Dermis microvascular lymphatic vessel endothelial cell (primary cell): ENCODE measurements around the gene CD34. TPM values are rescaled to one million over a fixed set of nuclear protein-coding genes. Genes with fewer than 3 reads are reported as not detected.

Experiments
- DNase-seq, 2 donors: peaks; one replicate each; pipeline versions ENCODE4 v3.0.0 to v3.0.0-alpha.2; 2010; ENCODE audit warnings: low read depth in 2 of 2
- total RNA-seq: library from RNA; depleted of rRNA; stranded (reverse); fragments of >200 nt; gene quantifications from 2 replicates; pipeline ENCODE4 v1.2.1, GENCODE V29; 2014

Gene CD34
- total RNA-seq, 1 donor from 2014 or later = 19.8 TPM

DNA sequence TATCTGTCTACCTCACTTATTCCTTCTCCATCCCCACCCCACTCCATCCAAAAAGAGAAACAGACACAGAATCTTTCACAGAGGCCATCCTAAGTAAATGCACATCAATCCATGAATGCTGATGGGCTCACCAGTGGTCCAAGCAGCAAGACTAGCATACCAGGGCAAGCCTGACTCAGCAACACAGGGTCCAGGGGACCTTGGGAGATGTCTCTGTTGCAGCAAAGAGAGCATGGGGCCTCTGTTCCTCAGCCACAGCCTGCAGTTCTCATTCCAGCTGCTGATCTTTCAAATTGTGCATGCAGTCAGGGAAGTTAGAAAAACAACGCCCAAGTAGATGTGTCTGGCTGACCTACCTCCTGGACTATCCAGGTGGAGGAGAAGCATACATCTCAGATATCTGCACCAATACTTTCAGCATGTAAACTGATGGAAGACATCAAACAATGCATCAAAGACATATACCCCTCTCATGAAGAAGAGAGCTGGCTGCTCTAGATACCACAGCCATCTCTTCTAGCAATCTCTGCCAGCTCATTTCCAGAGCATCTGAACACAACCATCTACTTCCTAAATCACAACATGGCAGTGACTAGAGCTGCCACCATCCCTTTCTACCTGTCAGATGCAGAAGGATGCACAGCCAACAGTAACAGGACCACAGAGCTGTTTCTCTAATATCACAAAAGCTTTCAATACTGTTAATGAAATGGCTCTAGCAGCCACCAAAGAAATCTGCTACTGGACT lies 54.5 kb downstream of the CD34 start:
- DNase-seq = no peak

DNA sequence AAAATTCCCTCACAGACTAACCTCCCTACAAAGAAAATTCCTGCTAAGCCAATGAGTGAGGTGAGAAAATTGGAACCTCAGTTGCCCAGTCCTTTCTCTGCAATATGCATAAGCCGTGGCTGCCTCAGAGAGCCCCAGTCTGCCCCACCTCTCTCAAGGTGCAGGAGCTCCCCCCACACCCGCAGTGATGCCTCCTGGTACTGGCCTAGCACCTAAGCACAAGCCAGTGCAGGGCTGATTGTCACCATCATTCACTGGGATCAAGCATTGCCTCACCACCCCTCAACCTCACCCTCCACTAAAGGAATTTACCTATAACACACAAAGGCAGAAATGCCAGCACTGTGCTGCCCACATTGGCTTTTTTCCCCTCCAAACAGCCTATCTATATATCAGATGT lies 56.9 kb downstream of the CD34 start:
- no peak for DNase-seq

DNA sequence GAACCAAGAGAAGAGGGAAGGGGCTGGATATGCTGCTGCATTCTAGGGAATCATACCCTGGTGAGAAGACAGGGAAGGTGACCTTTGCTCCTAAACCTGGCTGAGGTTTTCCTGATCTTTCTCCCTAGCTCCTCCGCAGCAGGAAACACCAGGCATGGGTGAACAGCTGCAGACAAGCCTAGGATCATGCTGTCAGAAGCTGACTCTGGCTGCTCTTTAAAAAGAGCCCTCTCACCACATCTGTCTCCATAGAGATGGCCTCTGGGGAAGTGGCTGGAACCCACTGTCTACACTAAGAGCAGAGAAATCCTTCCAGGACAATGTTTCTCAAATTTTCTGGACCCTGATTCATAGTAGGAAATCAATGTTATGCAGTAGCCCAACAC lies 57.6 kb downstream of the CD34 start:
- DNase-seq = peak; percentile 76

- no peak for DNase-seq
Measured at GRCh38 chr1:207852576-207853371, 58.2 kb downstream of the CD34 start.

- DNase-seq = no peak
Measured at GRCh38 chr1:207851696-207852095, 59.2 kb downstream of the CD34 start.

DNA sequence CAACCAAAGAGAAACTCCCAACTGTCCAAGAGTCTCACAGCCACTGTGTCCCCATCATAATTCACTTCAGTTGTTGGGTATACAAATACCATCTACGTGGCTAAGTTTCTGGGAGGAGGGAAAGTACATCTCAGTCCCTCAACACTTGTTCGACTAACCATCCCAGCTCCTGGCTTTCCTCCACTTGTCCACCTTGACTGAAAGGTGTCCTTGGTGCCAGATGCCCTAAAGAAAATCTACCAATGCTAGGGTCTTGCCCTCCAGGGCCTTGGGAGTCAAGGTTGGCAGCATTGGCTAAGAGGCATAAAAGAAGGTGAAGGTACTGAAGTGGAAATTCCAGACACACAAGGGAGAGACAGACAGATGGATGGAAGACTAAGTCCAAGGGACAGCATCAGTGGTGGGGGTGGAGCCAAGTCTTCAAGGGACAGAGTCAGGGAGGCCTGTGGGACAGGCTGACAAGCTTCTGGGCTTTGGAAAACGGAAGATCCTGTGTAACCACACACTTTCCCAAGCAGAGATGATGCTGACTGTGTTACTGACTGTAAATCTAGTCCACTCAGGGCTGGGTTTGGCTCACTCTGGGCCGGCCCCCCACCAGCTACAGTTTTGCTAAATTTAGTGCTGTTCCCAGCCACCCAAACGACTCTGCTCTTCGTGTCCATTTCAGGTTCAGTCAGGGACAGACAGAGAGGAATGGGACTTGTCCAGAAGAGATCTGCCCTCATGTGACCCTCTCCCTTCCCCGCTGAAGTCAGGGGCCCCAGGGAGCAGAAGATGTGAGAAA lies 60.1 kb downstream of the CD34 start:
- DNase-seq = no peak

GRCh38 chr1:207849646-207850045 lies 61.3 kb downstream of the CD34 start:
- peak in 1 of 2 donors; percentile 15 for DNase-seq

- DNase-seq = peak in 1 of 2 donors; percentile 7
Measured at GRCh38 chr1:207849016-207849415, 61.9 kb downstream of the CD34 start.

DNA sequence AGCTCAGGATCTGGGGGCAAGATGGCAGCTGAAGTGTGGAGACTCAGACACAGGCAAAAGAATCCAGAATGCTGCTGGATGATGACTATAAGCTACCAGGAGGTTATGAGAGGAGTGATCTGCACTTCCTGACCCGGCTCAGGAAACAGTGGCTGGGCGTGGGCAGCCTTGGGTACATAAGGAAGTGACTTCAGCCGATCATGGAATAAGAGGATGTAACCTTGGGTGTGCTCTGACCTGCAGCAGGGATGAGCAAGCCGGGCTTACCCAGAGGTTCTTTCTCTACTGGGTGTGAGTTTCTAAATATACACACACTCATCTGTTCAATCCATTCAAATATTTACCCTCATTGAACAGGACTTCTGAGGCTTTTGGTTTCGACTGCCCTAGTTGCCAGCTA lies 62.7 kb downstream of the CD34 start:
- peak; percentile 91 to 98 for DNase-seq

- peak in 1 of 2 donors; percentile 76 for DNase-seq
Measured at GRCh38 chr1:207847116-207847515, 63.8 kb downstream of the CD34 start.

DNA sequence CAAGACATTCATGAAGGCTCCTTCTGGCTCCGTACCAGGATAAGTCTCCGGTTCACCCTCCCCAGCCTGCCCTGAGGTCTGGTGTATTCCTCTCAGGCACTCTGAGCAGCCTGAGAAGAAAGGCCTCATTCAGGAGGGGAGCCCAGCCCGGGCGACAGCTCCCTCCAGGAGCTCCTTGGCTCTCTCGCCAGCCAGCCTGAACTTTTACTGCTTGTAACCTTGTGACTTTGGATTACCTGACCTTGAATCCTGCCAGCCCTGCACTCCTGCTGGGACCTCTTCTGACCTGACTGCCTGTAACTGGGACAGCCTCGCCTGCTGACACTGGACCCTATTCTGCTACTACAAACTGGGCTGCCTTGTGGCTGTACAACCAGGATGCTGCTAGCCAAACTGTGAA lies 65.8 kb downstream of the CD34 start:
- no peak for DNase-seq

- no peak for DNase-seq
Measured at GRCh38 chr1:207844371-207844770, 66.6 kb downstream of the CD34 start.

GRCh38 chr1:207842506-207842905 lies 68.4 kb downstream of the CD34 start:
- DNase-seq = no peak

DNA sequence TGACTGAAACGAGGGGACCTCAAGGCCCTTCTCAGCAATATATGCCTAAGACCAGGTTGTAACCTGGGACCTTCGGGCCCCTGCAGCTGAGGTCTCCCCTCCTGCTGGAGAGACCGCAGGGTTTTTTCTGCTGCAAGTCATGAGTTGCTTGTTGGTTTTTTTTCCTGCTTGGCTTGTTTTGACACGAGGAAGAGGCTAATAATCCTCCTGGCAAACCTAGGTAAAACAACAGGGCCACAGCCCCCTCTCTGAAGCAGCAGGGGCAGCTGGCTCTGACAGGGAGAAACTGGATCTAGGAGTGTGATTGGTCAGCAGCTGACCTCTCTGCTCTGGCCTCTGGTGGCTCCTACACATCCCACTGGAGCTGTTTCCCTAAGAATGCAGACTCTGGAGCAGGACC lies 69.0 kb downstream of the CD34 start:
- DNase-seq = no peak

DNA sequence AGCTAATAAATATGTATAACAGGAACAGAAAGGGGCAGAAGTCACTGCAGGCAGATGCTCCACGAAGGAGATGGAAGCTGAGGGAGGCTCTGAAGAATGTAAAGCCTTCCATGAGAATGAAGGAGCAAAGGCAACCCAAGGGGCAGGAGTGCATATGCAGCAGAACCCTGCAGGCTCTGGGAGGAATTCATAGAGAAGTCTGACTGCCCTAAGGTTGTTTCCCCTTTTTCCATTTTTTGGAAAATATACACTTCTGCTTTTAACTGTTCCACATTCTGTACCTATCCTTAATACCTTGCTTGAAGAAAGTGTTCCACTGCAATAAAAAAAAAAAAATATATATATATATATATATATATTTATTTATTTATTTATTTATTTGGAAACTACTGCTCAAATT lies 69.6 kb downstream of the CD34 start:
- DNase-seq = no peak

GRCh38 chr1:207840380-207840779 lies 70.5 kb downstream of the CD34 start:
- DNase-seq = no peak

DNA sequence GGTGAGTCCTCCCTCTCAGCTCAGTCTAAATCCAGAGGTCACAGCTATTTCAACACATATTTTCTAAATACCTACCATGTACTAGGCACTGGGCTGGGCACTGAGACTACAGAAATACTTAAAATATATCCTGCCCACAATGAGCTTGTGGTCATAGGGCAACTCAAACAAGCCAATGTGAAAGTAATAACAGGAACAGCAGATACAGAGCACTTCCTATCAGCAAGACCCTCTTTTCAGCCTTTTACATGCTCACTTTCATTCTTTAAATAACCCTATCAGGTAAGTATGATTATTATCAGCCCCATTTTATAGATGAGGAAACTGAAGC lies 71.9 kb downstream of the CD34 start:
- DNase-seq = no peak

GRCh38 chr1:207838156-207839082 lies 72.5 kb downstream of the CD34 start:
- DNase-seq = no peak

GRCh38 chr1:207837673-207838072 lies 73.3 kb downstream of the CD34 start:
- DNase-seq = no peak

- DNase-seq = no peak
Measured at GRCh38 chr1:207836591-207837347, 74.2 kb downstream of the CD34 start.
